ENCODE measurements around the gene ADRA2B. TPM values are rescaled to one million over a fixed set of nuclear protein-coding genes. Genes with fewer than 3 reads are reported as not detected.

Gene ADRA2B
- total RNA-seq, 2 experiments from 2014 or later: 0.29 to 0.34 TPM

- TF ChIP-seq CTCF (IDR thresholded peaks at IDR 0.05): no peak
- DNase-seq (peak; percentile 97), ATAC-seq (peak; percentile 26)
- peak overlapping the region; percentile 98 for H3K27ac Mint-ChIP-seq
- CTCF ChIA-PET: interaction anchor here (1.0 to 14.1 kb wide), 8 partner anchors 9 to 120 kb away, joined by 3 to 540 read pairs (median 8); no protein-coding TSS in a partner anchor
- no peaks in the 10 kb centered on the region for H3K27me3 Mint-ChIP-seq
- H3K36me3 Mint-ChIP-seq (ENCODE audit: low read depth): peaks cover 32% of the 10 kb centered on the region
- H3K9me3 Mint-ChIP-seq: no peaks in the 10 kb centered on the region
- POLR2A ChIA-PET: interaction anchor here (0.9 to 14.8 kb wide), 9 partner anchors 8 to 175 kb away, joined by 3 to 690 read pairs (median 12); partner anchors contain the start of genes ASTL and CIAO1
- peaks cover 56% of the 10 kb centered on the region for H3K4me1 Mint-ChIP-seq (ENCODE audit: low read depth)
- H3K4me3 Mint-ChIP-seq: peak overlapping the region; percentile 98
- intact Hi-C loops (cut with micrococcal nuclease): loop anchor here (2.0 to 10.0 kb wide), 3 partner anchors 18 to 388 kb away; partner anchors contain the start of genes ARID5A and ITPRIPL1
These were observed 29.9 kb upstream of the ADRA2B start for GRCh38 chr2:96146153-96146880.

GRCh38 chr2:96145848-96146152 lies 29.4 kb upstream of the ADRA2B start:
- peaks cover 55% of the 10 kb centered on the region for H3K4me1 Mint-ChIP-seq (ENCODE audit: low read depth)
- POLR2A ChIA-PET: interaction anchor here (1.4 to 14.8 kb wide), 6 partner anchors 10 to 175 kb away, joined by 4 to 690 read pairs (median 48); partner anchors contain the start of gene CIAO1
- no peak for DNase-seq

GRCh38 chr2:96145036-96145847 lies 28.9 kb upstream of the ADRA2B start, which contains the start of gene DUSP2:
TSS of gene DUSP2 (minus strand) at chr2:96145440. CDS start at chr2:96145354, 86 bp downstream.
- DNase-seq: peak; percentile 96
- ChIA-PET CTCF (interaction anchor here (1.5 to 14.1 kb wide), 5 partner anchors 13 to 60 kb away, joined by 3 to 540 read pairs (median 9); no protein-coding TSS in a partner anchor), POLR2A (interaction anchor here (0.6 to 14.8 kb wide), 8 partner anchors 9 to 569 kb away, joined by 3 to 690 read pairs (median 20); partner anchors contain the start of genes CIAO1 and STARD7)
- H3K27me3 Mint-ChIP-seq: no peaks in the 10 kb centered on the region
- peak within 1 kb of the TSS; percentile 98 for H3K27ac Mint-ChIP-seq
- H3K4me1 Mint-ChIP-seq (ENCODE audit: low read depth): peaks cover 53% of the 10 kb centered on the region
- intact Hi-C loops (cut with micrococcal nuclease): loop anchor here (10.0 kb wide), 2 partner anchors 180 to 390 kb away; partner anchors contain the start of genes ARID5A and ITPRIPL1
- H3K4me3 Mint-ChIP-seq: peak within 1 kb of the TSS; percentile 98
- H3K36me3 Mint-ChIP-seq (ENCODE audit: low read depth): peaks cover 34% of the 10 kb centered on the region
- no peak for TF ChIP-seq CTCF (IDR thresholded peaks at IDR 0.05)
- H3K9me3 Mint-ChIP-seq: no peaks in the 10 kb centered on the region
- ATAC-seq: peak; percentile 47

More at GRCh38 chr2:96145848-96146152, 29.4 kb upstream of the ADRA2B start:
- H3K36me3 Mint-ChIP-seq (ENCODE audit: low read depth): peaks cover 34% of the 10 kb centered on the region
- CTCF ChIA-PET: interaction anchor here (1.1 to 14.1 kb wide), 5 partner anchors 12 to 121 kb away, joined by 3 to 540 read pairs (median 9); no protein-coding TSS in a partner anchor
- peak overlapping the region; percentile 98 for H3K27ac Mint-ChIP-seq
- H3K9me3 Mint-ChIP-seq: no peaks in the 10 kb centered on the region
- TF ChIP-seq CTCF (IDR thresholded peaks at IDR 0.05): no peak
- peak overlapping the region; percentile 98 for H3K4me3 Mint-ChIP-seq
- intact Hi-C loops (cut with micrococcal nuclease): loop anchor here (2.0 to 10.0 kb wide), 3 partner anchors 19 to 389 kb away; partner anchors contain the start of genes ARID5A and ITPRIPL1
- ATAC-seq: peak; percentile 1
- no peaks in the 10 kb centered on the region for H3K27me3 Mint-ChIP-seq

- peaks cover 47% of the 10 kb centered on the region for H3K4me1 Mint-ChIP-seq (ENCODE audit: low read depth)
- H3K27me3 Mint-ChIP-seq: no peaks in the 10 kb centered on the region
- ChIA-PET CTCF (interaction anchor here (1.5 to 14.1 kb wide), 6 partner anchors 18 to 152 kb away, joined by 3 to 540 read pairs (median 8); partner anchors contain the start of gene ANKRD36C), POLR2A (interaction anchor here (0.6 to 14.8 kb wide), 10 partner anchors 8 to 570 kb away, joined by 3 to 690 read pairs (median 15); partner anchors contain the start of genes ANKRD36C, CIAO1 and STARD7)
- H3K4me3 Mint-ChIP-seq: peak overlapping the region; percentile 98
- peak overlapping the region; percentile 94 for H3K27ac Mint-ChIP-seq
- DNase-seq (peak; percentile 54), ATAC-seq (no peak)
- intact Hi-C loops (cut with micrococcal nuclease): loop anchor here (10.0 kb wide), 2 partner anchors 180 to 390 kb away; partner anchors contain the start of genes ARID5A and ITPRIPL1
- H3K9me3 Mint-ChIP-seq: no peaks in the 10 kb centered on the region
- peaks cover 34% of the 10 kb centered on the region for H3K36me3 Mint-ChIP-seq (ENCODE audit: low read depth)
- TF ChIP-seq CTCF (IDR thresholded peaks at IDR 0.05): no peak
These were observed 28.2 kb upstream of the ADRA2B start for GRCh38 chr2:96144481-96145035.
